ENCODE data around the gene SBF2.
"Not testable (repeated sequence)": the region's sequence is repeated elsewhere in the genome, so short reads cannot be mapped to it uniquely, and the experiment has no call there.

SBF2 gene

DNA sequence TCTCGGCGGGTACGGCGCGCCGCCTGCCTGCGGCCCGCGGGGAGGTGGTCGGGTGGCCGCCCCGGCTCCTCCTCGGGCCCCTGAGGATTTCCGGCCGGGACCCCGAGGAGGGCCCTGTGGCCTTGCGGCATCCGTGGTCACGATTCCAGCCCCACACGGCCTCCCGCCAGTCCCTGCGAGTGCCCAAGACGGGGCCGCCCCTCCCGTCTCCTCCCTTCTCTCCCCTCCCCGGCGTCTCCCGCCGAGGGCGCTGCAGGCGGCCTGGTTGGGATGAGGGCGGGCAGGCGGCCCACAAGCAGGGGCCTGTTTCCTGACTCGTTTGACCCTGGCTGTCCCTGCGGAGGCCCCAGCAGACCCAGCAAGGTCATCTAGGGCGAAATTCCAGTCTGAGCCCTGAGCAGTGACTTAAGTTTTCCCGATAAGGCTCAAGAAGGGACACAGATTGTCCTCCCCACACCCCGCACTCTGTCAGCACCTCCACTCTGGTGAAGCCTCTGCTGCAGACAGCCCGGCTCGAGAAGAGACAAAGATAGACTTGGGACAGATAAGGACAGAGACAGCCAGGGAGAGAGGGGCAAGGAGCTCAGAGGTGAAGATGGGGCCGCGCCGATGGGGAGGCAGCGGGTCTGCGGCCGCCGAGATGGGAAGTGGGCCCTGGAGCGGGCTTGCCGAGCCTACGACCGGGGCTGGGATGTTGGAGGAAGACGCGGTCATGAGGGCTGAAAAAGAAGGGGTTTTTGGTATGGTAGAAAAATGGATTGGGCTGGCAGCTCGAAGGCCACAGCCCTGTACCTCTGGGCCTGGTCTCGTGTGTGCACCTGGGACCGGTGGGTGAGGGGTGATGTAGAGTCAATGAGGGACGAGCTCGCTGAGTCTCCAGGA is 535.1 kb downstream of the SBF2 start:
- DNase-seq: peak; percentile 28 to 37

DNA sequence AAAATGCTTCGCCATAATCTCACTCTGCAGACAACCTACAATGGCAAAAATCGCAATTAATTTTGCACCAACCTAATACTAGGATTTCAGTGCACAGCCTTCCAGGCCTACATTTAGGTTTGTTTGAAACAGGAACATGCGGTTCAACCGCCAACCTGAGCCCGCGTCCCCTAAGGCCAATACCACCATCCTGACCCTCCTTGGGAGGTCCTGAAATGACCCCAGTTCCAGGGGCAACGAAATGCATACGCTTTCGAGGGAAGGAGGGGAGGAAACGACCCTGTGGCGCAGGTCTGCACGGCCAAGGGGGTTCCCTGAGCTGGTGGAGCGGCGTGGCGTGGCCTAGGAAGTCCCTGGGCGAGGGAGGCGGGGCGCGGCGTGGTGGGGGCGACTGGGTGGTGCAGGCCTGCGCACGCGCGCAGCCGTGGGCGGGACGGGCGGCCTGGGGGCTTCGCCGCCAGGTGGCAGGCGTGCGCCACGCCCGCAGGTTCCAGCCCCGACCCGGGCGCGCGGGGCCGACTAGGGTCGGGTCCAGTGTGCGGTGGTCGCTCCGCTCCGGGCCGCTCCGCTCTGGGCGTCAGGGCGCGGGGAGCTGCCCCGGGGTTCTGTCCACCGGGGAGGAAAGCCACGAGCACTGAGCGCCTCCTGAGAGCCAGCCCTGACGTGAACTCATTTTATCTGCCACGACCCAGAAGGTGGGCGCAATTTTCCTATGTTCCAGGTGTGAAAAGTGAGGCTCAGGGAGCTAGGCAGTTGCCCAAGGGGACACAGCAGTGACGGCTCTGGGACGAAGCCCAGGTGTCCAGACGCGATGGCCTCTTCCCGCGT is 536.0 kb downstream of the SBF2 start:
- peak; percentile 90 to 91 for DNase-seq

DNA sequence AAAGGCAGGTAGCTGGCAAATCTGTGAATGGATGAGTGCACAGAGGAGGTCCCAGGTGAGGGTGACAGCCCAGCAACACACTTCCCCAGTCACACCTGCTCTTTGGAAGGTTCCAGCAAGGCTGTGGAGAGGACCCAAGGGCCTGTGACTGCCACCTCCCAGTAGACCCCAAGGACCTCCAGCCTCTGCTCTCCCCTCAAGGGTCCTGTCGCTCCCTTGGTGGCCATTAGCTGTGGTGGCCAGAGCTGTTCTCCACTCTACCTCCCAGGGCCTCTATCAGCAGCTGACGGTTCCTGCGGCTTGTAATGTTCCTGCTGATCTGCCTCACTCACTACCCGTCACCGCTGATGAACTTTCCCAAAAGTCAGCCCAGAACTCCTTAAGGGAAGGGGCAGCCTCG is 537.1 kb downstream of the SBF2 start:
- no peak for DNase-seq

DNA sequence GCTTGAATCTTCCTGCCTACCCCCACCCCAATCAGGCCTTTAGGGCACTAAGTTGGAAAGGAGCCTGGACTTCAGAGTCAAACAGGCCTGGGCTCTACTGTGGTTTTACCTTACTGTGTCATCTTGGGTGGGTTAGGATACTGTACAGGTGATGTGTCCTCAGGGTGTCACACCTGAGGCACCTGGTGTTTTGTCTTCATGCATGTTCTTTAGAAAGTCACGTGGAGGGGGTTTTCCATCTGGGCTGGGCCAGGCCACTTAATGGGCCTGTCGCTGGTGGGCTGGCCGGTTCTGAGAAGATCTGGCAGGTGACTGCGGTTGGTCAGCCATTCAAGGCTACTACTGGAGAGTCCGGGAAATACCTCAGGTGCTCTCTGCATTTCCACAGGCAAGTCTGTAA is 537.6 kb downstream of the SBF2 start:
- peak in 1 of 2 donors; percentile 42 for DNase-seq

DNA sequence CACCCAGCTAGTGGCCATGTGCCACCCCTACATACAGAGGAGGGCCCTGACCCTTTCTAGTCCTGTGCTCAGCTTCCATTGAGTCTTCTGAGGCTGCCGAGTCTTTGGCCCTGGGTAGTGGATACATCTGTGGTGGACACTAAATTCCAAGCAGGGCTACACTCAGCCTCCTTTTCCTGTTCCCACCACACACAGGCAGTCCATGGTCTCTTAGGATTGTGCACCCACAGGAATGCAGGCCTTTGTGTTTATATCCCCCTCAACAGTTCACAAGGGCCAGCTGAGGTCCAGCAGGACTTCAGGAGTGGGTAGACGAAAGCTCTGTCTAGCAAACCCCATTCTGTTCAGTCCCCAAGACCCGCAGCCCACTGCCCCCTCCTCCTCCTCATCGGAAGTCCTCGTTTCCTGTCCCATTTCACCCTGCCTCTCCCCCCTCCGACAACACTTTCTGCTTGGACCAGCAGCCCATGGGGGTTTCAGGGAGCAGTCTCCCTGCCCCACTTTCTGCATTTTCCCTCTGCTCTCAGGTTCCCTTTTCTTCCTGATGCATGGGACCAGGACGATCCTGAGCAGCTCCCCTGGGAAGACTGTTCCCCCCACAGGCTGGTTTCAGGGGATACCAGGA is 538.3 kb downstream of the SBF2 start:
- DNase-seq: no peak

DNA sequence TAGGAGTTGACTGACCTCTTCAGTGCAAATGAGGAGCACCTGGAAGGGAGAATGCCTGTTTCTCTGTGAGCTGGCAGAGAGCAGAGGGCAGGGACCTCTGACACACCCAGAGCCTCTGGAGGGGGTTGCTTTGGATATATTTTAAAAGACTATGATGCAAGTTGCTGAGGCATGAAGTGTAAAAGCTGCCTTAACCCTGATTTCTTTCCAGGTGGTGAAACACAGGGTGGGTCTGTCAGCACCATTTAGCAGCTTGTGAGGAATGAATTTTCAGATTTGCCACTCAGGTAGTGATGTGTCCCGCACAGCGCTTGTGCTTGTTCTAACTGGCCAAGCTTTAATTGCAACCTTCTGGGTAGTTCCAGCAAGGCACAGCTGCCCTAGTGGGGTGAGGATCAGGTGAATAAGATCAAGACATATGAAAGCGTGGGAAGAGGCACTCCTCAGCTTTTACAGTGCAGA is 540.0 kb downstream of the SBF2 start:
- no peak for DNase-seq

DNA sequence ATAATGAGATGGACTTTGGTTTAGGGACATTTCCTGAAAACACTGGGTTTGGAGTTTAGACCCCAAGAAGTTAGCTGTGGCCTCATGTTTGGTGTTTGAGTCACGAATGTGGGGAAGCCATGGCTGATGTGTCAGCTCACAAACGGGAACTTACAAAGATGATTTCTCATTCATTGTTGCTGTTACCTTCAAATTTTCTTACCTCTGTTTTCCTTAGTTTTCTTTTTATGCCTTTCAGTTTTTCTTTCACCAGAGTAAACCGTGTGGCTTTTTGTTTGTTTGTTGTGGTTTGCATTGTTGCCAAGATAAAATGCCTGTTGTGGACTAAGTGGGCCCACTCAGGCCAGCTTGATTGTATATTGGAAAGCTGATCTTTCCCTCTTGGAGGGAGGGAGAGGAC is 541.0 kb downstream of the SBF2 start:
- no peak for DNase-seq

DNA sequence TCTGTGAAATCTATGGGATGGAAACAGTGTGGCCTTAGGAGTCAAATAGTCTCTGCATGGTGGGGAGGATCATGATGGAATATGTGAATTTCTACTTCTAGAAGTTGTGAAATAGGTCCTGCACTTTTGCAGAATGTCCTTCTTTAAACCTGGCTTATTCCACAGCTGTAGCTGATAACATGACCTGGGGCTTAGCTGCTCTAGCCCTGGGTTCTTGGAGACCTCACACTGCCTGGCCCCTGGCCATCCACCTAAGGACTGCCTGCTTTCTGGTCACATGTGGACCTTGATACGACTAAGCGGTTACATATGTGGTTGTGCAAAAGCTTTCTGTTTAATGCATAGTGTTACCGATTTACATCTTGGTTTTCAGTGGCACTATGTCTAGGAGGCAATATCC is 541.9 kb downstream of the SBF2 start:
- no peak for DNase-seq

DNA sequence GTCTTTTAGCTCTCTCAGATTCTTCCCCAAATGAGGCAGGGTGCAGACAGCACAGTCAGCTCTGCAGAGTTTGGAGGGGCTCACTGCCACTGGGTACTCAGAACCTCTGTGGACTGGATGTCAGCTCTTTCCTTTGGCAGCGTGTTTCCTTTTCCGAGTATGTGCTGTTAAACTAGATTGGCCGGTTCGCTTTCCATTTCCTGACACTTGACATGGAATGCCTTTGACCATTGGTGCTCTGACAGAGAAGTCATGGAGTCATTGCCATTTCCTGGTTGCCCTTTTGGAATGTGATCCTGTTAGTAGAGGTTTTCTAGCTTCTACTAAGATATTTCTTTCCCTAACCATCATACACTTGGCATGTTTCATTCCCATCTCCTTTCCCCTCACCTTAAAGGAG is 543.5 kb downstream of the SBF2 start:
- no peak for DNase-seq

DNA sequence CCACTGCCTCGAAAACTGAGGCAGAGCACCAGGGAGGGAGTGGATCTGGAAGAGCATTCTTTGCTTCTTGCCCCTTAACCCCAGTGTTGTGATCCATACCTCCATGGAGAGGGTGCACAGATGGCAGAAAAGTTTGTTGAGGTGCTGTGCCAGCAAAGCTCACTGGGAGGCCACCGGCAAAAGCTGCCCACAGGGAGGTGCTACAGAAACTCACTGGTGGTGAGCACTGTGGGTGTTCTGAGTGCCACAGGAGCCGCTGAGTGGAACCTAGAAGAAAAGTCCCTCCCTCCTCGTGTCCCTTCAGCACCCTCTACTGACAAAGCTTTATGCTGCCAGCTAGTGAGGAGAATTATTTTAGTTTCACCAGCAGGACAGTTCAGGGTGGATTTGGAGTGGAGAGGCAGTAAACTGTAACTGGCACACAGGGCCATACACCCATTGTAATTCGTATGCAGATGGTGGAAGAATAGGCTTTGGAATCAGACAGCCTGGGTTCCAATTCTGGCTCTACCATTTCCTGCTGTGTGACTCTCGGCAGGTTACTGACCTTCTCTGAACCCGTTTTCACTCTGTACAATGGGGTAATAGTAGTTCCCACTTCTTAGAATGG is 545.6 kb downstream of the SBF2 start:
- DNase-seq: peak; percentile 75 to 83

DNA sequence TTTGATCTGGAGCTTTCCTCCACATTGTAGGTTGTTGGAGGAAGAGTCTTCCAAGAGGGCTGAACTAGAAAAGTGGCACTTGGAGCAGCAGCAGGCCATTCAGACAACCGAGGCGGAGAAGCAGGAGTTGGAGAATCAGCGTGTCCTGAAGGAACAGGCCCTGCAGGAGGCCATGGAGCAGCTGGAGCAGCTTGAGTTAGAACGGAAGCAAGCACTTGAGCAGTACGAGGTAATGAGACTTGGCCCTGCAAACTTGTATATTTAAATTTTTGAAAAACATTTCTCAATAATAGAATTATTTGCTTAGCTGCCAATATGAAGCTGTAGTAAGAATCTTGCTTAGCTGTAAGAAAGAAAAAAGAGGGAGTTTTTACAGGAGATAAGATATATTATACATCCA is 546.2 kb downstream of the SBF2 start:
- no peak for DNase-seq

DNA sequence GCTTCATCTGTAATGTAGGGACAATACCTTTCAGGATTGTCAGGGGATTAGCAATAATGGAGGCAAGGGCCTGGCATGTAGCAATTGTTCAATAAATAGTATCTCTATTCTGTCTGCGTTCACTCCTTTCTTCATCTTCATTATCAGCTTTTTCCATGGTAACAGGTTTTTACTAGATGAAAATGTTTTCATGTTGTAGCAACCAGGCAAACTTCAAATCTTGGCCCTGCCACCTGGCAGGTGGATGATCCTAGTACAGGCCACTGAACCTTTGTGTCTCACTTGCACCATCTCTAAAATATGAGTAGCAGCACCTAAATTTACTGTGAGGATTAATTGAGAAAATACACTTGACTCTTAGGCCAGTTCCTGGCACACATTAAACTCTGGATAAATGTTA is 546.8 kb downstream of the SBF2 start:
- DNase-seq: no peak

DNA sequence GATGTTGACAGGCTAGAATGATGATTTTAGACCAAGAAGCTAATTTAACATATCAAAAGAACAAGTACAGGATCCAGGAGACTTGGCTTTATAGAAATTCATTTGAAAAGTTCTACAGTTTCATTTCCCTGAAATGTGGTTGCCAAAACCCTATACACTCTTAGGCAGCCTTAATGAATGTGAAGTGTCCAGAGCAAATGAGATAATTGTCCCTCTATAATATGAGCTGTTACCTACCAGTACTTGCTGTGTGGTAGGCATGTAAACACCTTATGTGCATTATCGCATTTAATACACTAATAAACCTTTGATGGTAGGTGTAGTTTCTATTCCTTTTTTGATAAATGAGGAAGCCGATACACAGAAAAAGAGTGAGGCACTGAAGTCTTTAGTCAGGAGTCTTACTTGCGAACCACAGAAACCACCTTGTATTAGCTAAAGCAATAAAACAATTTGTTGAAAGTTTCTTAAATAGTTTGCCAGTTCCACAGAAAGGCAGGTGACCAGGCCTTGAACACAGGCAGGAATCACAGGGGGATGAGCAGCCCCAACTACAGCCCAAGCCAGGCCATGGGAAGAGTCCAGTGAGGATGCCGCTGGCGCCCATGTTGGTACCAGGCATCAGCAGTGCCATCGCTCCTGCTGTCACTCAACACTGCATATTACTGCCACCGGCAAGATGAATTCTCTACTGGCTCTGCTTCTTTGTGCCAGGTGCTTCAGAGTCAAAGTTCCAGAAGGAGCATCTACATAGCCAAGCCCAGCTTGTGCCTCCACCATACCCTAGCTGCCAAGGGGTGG is 548.4 kb downstream of the SBF2 start:
- peak in 1 of 2 donors; percentile 47 for DNase-seq

DNA sequence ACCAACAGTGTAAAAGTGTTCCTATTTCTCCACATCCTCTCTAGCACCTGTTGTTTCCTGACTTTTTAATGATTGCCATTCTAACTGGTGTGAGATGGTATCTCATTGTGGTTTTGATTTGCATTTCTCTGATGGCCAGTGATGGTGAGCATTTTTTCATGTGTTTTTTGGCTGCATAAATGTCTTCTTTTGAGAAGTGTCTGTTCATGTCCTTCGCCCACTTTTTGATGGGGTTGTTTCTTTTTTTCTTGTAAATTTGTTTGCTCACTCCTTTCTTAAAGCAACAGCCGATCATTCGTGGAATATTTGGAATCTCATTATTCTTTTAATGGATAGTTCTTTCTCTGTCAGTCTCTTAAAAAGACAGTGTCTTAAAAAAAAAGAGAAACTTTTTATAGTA is 550.5 kb downstream of the SBF2 start:
- DNase-seq: not testable (repeated sequence)

DNA sequence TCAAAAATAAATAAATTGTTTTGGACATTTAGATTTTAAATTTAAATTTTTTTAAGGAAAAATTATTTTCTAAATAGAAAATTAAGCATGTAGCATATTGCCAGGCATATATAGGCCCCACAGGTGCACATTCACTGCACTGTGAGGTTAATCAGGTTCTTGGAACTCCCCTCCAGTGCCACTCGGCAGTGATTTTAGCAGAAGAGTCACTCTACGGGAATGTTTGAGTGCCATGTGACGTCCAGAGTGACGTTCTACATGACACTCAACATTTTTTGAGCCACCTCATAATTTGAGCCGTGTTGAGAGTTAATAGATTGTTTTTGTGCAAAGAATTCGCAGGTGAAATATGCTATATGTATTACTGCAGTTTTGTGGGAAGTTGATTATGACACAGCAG is 552.8 kb downstream of the SBF2 start:
- no peak for DNase-seq

DNA sequence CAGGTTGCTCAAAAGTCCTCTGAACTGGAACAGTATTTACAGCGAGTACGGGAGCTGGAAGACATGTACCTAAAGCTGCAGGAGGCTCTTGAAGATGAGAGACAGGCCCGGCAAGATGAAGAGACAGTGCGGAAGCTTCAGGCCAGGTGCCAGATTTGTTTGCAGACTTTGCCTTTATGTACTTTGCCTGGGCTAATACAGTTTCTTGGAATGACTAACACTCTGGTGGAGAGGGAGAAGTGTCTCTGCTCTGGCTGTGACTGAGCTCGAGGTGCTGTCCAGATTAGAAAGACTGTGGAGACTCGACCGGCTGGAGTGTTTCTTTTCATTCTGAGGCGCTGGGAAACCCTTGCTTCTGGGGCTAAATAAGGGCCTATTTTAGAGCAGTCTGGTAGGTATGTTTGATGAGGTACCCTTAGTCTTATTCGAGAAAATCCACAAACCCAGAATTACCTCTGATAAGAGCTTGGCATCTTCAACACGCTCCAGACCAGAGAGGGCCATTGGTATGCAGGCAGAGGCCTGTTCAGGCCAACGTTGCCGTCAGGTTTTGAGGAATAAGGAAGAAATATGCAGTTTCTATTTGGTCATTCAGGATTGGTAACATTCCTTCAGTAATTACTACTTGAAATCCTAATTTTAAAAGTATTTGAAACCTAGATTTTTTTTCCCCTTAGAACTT is 553.7 kb downstream of the SBF2 start:
- DNase-seq: no peak

DNA sequence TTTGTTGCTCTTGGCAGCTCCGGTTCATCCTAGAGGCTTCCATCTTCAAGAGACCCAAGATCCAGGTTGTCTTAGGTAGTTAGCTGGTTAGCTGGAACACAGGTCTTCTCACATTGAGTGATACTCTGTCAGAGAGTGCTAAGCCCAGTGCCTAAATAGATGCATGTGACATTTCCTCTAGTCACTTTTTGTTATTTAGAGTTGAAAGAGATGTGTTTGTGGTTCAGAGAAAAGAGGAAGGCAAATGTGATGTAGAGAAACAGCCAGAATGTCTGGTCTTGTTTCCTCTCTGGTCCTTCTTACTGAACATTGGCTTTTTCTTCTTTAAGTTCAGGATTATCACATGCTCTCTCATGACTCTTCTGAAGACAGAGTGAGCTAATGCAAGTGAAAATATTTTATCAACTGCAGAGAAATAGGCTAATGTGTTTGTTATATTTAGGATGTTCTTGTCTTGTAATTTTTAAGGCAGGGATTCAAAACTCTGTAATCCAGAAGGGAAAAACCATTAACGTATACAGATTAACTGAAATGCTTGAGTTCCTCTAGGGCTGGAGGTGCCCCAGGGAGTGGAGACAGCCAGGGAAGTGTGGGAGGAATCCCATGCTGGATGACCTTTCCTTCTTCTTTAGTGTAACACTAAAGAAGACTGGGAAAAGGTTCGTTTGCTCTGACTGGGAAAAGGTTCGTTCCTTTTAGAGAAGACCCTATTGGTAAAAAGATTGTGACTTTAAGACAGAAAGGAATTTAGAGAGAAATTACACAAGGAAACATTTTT is 554.7 kb downstream of the SBF2 start:
- DNase-seq: peak in 1 of 2 donors; percentile 53

DNA sequence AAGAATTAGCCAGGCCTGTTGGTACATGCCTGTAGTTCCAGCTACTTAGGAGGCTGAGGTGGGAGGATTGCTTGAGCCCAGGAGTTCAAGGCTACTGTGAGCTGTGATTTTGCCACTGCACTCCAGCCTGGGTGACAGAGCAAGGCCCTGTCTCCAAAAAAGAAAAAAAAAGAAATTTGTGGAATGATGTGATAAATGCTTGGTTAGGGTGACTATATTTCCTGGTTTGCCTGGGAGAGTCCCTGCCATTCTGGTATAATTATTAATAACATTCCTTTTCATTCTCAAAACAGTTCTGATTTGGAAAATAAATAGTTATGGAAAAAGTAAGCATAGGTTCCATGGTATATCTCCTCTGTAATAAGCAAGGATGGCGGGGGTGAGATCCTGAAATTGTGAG is 555.3 kb downstream of the SBF2 start:
- no peak for DNase-seq

DNA sequence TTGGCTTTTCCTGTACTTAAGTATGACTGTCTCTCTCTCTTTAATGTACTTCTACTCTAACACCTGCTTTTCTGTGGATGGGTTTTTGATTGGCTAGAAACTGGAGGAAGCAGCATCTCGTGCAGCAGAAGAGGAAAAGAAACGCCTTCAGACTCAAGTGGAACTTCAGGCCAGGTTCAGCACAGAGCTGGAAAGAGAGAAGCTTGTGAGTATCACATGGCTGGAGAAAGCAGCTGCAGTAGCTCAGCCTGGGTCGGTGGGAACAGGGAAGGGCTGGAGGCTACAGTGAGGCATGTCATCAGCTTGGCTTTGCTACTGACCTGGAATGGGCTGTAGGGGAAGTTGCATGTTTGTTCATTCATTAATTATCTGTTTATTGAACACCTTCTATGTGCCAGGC is 555.9 kb downstream of the SBF2 start:
- no peak for DNase-seq

DNA sequence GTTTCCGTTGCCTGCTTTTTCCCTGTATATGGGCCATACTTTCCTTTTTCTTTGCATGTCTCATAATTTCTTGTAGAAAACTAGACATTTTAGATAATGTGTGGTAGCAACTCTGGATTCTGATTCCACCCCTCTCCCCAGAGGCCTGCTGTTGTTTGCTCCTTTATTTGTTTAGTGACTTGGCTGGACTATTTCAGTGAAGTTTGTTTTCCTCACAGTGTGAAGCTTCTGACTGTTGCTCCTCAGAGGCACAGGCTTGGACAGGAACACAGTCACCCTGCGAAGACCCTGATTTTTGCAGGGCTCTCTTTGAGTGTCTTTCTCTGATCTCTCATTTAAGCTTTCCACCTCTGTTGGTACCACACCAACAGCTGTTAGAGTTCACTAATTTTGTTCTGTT is 557.7 kb downstream of the SBF2 start:
- DNase-seq: no peak

DNA sequence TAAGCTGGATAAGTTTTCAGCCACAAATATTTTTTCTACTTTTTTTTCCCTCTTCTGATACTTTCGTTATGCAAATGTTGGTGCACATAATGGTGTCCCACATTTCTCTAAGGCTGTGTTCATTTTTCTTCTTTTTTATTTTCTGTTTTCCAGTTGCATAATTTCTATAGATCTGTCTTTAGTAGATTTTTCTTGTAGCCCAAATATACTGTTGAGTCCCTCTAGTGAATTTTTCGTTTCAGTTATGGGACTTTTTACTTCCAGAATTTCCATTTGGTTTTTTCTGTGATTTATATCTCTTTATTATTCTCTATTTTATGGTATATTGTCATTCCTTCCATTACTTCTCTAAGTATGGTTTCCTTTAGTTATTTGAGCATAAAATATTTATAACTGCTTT is 558.1 kb downstream of the SBF2 start:
- no peak for DNase-seq
